Neural progenitor cell (in vitro differentiated cells): ENCODE data around the gene PITPNM1.

Experiments
- EZH2 ChIP-seq: fragments of 200-600 bp; sonication (generic); IDR thresholded peaks from 2 replicates; pipeline ENCODE4 v1.6.1; 2017; ENCODE audit warnings: antibody characterized with exemption, mild to moderate bottlenecking, moderate library complexity
- TF ChIP-seq, protein P1 (sequence below): fragments of 200-600 bp; sonication (generic); IDR thresholded peaks from 2 replicates; pipeline ENCODE4 v1.5.1; 2017; ENCODE audit warnings: antibody characterized with exemption, mild to moderate bottlenecking

- TF ChIP-seq, protein P1, sequence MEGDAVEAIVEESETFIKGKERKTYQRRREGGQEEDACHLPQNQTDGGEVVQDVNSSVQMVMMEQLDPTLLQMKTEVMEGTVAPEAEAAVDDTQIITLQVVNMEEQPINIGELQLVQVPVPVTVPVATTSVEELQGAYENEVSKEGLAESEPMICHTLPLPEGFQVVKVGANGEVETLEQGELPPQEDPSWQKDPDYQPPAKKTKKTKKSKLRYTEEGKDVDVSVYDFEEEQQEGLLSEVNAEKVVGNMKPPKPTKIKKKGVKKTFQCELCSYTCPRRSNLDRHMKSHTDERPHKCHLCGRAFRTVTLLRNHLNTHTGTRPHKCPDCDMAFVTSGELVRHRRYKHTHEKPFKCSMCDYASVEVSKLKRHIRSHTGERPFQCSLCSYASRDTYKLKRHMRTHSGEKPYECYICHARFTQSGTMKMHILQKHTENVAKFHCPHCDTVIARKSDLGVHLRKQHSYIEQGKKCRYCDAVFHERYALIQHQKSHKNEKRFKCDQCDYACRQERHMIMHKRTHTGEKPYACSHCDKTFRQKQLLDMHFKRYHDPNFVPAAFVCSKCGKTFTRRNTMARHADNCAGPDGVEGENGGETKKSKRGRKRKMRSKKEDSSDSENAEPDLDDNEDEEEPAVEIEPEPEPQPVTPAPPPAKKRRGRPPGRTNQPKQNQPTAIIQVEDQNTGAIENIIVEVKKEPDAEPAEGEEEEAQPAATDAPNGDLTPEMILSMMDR, result no peak
- TF ChIP-seq EZH2, result no peak
Observed at GRCh38 chr11:67519726-67520125, 14.6 kb upstream of the PITPNM1 start.
